ENCODE measurements around the gene HOXD9.

HOXD9 gene

DNA sequence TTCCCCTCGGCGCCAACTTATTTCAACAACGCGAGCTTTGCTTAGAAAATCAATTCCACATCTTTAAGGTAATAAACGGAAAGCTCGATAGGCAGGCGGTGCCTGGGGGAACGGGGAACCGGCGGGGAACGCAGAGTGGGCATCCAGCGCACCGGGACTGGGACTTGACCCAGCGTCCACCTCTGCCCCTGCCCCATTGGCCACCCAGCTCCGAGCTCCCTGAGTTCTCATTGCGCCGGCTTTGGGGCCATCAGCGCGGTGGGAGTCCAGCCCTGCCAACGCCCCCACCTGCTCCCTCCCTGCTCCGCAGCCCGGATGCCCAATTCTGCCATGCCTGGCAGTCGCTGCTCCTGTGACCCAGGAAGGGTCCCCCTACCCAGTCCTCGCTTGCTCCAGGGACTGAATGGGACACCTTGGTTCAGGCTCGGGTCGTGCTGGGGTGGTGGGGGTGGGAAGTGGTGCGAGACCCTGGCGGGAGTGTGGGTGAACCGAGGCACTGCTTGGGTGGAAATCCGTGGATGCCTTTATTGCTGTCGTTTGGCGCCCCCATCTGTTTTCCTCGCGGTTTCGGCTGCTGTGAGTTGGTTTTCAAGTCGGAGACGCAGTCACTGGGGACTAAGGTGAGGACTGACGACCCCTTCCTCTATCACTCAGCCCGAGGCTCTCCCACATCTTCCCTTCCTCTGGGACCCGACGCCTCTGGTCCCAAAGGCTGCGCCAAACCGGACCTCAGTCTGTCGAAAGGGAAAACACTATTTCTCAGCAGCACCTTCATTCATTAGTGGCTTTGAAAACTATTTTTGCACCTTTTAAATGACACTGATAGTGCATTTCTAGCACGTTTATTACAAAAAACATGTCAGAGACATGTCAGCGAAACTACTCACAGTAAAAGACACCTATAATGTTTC is 36.4 kb upstream of the HOXD9 start:
- DNase-seq: no peak

DNA sequence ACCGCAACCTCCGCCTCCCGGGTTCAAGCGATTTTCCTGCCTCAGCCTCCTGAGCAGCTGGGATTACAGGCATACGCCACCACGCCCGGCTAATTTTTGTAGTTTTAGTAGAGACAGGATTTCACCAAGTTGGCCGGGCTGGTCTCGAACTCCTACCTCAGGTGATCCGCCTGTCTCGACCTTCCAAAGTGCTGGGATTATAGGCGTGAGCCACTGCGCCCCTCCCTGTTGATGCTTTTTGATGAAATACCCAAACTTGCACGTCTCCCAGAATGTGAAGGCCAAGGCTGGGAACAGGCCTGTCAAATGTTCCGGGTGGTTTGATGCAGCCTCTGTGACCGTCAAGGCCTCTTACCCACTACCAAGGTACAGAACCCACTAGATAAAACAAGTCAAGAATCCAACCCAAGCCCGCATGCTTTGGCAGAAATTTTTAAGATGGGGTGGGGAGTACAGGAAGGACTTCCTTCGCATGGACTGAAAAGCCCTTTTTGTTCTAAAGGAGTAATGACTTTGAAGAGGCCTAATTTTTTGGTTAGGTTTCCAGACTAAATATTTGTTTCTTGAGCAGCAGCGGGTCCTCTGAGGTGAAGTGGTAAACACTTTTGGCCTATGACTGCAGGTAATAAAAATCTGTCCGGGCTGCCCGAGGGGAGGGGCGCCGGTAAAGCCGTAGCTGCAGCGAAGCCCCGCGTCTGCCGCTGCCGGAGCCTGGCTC is 35.0 kb upstream of the HOXD9 start:
- DNase-seq: no peak

DNA sequence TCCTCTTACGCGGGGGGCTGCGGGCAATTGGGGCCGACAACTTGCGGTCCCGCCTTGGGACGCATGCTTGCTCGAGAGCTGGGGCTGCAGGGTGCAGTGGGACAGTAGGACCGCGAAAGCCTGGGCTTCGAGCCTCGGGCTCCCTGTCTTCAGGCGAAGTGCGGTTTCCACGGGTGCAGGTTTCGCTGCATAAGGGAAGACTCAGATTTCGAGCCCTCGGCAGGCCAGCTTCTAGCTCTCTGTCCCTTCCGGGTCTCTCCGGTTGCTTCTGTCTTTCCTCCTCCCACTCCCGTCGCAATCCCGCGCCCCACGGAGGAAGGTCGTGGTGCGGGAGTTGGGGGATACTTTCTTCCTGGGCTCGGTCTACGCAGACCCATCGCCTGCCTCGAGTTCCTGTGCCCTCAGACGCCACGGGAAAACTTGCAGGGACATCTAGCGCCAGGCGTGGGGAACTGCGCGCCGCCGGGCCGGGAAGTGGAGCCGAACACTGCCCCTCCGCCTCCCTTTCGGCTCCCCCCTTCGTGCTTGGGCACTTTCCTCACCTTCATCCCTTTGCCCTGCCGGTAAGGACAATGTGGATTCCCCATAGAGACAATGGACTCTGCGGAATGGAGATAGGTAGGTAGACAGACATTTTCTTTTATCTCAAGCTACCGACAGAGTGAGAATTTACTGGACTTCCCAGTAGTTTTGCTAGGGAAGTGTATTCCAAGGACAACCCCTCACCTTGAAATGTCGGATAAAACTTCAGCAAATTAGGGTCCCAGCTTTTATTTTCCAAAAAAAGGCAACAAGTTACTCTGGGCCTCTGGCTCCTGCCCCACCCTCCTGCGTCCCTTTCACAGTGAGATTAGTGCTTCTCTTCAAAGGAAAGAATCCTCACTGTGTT is 34.2 kb upstream of the HOXD9 start:
- peak in 1 of 2 experiments; percentile 17 for DNase-seq

DNA sequence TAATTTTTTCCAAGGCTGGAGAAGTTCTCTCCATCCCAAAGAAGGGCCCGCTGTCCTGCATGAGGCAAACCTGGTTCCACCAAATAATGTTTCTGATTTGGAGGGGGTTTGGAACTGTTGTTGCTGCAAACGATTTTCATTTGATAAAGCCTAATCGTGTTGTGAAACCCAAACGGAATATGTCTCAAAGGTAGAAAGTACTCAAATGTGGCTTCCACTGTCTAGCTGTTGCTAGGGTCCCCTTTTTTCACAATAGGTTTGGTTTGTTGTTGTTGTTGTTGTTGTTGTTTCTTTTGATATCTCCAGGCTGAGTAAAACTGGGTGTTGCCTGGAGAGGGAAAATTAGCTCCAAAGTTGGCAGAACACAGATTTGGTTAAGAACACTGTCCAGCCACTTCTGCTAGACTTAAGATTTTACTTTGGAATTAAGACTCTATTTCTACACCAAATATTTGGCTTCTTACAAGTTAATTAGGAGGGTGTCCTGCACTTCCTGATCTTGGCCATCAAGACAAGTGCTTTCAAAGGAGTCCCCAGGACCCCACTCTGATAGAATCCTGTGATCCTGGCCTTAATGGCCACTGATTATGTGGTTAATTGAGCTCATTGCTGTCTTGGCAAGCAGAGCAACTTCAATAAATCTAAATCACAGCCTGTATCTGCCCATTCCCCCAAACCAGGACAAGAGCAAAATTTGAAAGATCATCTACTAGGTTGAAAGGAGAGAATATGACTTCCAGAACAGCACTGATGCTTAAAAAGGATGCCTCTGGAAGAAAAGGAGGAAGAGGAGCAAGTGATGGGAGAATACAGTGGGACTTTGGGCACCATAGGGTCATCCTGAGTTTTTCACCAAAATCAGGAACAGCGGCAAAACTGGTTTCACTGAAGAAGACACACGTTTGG is 33.3 kb upstream of the HOXD9 start:
- no peak for DNase-seq

DNA sequence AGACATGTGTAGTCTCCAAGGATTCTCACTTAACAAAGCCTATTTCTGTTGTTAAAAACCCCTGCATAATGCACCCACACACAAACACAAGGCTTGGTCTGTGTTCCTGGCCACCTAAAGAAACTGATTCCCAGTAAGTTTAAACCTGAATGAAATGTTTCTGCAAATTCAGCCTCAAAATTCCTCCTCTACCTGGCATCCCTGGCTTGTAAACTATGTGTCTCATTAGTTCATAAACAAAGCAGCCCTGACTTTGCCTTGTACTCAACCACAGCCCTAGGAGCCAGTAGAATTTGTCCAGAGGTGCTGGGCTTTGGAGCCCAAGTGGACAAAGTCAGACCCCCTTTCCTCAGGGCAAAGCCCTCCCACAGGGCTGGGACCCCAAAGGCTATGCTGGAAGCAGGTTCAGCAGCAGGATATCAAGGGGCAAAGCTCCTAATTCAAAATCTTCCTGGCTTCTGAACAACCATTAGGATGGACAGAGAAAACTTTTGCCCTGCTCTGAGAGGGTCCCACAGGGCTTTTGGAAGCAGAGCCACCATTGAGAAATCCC is 32.6 kb upstream of the HOXD9 start:
- DNase-seq: no peak

DNA sequence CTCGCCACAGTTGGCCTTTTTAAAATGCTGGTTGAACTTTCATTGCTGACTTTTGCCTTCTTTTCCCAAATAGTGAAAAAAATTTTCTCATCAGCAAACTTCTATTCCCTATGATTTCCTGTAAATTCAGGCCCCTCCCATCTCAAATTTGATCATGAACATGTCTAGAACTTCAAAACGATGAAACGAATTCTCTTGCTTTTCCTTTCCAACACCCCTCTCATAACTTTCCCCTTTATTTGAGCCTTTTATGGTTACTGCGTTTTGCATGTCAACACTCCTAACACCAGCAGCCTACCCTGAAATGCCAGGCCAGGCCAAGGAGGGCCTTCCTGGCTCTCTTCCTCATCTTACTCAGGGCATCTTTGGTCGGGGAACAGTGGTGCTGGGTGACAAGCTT is 31.7 kb upstream of the HOXD9 start:
- DNase-seq: no peak

DNA sequence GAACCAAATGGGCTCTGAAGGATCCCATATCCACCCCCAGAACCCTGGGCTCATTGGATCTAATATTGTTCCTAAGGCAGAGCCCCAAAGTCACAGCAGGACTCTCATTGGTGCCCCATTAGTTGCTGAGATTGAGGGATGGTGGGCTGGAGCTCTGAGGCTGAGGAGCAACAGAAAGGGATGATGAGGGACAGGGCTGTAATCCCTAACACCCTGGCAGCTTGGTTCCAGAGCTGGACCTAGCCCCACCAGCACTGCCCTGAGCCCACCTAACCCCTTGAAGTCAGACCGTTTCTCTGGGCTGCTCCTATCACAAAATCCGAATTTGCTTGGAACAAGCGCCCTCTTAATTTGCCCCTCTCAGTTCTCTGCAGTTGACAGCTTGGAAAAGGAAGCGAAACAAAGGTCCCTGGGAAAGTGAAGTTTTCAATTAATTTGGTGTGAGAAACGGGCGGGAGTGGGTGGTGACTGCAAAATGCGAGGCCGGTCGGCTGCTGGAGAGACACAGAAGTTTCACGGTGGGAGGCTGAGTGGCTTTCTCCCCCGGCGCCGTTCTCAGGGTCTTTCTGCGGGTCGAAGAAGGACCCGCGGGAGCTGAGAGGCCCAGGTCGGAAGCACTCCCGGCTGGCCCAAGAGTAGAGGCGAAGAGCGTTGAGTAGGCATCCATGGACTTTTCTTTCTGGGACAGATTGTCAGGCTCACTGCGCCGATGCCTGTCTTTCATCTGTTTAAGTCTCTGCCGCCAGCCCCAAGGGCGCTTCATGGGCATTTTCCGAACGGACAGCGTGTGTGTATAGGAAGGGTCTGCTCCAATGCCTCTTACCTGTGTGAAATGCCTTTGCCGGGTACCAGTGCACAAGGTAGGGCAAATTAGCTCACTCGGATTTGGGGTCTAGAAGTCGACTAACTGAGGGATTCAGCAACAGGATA is 30.9 kb upstream of the HOXD9 start:
- DNase-seq: no peak

DNA sequence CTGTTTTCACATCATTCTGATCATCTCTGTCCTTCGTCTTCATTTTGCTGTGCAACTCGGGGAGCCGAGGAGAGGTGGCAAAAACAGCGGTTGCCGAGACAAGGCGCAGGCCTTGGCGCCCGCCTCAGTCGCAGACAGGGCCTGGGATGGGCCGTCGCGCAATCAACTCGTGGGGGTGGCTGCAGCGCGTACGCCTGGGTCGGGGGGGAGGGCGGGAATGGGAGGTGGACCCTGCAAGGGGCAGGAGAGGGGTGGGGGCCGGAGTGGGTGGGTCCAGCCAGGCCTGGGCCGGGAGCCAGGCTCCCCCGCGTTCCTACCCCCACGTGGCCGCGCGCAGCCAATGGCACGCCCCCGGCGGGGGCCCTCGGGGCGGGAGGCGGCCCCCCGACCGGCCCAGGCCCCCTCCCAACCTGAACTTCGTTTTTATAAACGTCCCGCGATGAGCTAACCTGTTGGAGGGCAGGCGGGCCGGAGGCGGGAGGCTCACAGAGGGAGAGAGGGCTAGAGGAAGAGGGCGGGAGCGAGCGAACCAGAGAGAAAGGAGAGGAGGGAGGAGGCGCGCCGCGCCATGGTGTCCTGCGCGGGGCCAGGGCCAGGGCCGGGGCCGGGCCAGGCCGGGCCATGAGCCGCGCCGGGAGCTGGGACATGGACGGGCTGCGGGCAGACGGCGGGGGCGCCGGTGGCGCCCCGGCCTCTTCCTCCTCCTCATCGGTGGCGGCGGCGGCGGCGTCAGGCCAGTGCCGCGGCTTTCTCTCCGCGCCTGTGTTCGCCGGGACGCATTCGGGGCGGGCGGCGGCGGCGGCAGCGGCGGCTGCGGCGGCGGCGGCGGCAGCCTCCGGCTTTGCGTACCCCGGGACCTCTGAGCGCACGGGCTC is 30.0 kb upstream of the HOXD9 start, which contains the start of gene HOXD13:
HOXD13 (plus strand) TSS at position 452 of the 875 bp plus-strand sequence; CDS start at position 622, 170 bp downstream.
- DNase-seq: no peak

DNA sequence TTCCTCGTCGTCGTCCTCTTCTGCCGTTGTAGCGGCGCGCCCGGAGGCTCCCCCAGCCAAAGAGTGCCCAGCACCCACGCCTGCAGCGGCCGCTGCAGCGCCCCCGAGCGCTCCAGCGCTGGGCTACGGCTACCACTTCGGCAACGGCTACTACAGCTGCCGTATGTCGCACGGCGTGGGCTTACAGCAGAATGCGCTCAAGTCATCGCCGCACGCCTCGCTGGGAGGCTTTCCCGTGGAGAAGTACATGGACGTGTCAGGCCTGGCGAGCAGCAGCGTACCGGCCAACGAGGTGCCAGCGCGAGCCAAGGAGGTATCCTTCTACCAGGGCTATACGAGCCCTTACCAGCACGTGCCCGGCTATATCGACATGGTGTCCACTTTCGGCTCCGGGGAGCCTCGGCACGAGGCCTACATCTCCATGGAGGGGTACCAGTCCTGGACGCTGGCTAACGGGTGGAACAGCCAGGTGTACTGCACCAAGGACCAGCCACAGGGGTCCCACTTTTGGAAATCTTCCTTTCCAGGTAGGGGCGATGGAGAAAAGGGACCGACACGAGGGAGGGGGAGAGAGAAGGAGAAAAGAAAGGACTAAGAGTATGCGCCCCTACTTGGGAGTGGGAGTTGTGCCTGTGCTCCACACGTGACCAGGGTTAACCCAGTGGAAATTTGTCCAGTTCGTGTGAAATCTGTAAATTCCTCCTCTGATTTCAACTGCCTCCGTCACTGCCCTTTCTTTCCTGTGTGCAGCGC is 29.2 kb upstream of the HOXD9 start:
- DNase-seq: no peak

DNA sequence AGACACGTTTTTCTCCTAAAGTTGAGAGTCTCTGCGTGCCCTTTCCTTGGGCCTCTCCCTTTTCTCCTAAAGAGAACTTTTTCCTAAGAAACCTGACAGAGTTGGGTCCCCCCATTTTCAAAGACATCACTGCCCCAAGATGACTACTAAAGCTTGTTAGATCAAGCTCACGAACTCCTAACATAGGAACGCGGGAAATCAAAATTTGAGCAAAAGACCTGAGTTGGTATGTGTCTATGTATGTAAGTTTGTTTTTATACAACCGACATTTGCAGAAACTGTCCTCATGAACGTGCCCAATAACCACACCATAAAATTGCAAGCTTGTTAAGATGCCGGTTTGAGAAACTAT is 28.6 kb upstream of the HOXD9 start:
- no peak for DNase-seq

DNA sequence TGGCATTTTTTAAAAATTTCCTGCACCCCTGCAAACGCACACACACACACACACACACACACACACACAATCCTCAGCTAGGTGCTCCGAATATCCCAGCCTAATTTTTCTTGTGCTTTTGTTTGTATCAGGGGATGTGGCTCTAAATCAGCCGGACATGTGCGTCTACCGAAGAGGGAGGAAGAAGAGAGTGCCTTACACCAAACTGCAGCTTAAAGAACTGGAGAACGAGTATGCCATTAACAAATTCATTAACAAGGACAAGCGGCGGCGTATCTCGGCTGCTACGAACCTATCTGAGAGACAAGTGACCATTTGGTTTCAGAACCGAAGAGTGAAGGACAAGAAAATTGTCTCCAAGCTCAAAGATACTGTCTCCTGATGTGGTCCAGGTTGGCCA is 28.2 kb upstream of the HOXD9 start:
- DNase-seq: no peak

DNA sequence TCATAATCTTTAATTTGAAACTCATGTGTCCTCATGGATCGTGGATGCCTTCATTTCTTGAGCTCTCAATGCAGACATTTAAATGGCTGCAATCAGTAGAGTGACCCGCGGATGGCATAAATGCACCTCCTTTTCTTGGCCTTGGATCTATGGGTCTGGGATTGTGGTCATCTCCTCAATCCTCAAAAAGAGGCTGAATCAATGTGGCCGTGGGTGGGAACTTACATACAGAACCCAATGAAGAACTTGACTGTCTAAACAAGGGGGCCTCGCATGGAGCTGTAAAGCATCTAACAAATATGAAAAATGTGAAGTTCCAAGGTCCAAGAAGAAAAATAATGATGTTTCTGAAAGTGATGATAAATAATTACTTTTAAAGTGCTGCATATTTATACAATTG is 27.1 kb upstream of the HOXD9 start:
- no peak for DNase-seq

DNA sequence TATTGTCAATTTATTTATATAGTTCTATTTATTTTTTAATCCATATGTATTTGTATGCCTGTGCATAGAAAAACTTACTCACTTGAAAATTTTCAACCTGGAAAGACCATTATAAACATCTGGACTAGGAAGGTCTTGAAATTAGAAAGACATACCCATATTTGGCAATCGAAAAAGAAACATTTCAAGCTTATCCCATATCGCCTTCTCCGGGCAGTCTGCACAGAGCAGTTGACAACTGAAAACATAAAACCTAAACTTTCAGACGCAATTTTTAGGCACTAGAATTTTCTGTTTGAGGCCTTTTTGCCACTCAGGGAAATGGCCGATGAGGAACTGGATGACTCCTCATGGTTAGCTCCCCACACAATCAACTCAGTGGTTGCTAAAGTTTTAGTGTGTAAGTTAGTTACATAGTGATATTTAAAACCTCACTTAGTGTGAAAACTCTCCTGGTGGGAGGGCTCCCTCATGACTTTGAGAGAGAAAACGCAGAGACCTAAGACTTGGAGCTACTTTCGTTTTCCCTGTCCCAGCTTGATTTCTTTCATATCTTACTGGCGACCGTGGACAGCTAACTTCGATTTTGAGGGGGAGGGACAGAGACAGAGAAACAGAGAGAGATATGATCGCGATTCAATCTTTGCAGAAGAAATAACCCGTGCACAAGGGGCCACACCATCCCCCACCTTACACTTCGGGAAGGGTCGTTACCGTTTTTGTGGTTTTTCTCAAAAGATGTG is 26.1 kb upstream of the HOXD9 start:
- DNase-seq: no peak

DNA sequence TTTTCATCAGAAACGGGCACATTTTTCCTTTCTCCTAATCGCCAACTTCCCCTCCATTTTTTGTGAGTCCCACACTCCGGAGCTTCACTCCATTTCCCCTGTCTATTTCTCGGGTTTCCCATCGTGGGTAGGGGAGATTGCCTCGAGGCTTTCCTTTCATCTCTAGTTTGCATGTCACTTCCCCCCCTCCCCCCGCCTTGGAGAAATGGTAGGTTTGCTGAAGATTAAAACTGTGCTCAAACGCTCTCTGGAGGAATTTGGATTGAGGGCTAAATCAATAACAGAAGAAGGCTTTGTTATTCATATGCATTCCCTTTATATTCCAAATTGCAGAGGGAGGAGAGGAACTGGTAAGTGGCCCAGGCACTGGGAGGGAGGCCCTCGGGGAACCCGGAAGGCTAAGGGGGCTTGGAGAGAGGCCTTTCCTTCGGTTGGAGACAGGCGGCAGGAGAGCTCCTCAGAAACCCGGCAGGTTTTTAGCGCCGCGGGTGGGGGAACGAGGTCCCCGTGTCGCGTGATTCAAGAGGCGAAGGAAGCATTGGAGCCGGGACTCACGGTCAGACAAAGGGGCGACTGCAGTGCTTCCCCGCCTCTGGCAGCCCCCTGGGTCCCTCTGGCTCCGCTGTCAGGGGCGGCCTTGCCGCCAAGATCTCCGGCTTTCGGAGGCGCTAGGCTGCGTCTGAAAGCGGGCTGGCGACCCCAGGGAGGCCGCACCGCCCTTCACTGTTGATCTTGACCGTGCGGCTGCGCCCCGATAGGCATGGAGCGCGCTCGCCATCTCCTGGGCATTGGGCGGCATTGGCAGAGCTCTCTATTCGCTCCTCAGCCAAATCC is 25.3 kb upstream of the HOXD9 start:
- DNase-seq: peak in 1 of 2 experiments; percentile 63

DNA sequence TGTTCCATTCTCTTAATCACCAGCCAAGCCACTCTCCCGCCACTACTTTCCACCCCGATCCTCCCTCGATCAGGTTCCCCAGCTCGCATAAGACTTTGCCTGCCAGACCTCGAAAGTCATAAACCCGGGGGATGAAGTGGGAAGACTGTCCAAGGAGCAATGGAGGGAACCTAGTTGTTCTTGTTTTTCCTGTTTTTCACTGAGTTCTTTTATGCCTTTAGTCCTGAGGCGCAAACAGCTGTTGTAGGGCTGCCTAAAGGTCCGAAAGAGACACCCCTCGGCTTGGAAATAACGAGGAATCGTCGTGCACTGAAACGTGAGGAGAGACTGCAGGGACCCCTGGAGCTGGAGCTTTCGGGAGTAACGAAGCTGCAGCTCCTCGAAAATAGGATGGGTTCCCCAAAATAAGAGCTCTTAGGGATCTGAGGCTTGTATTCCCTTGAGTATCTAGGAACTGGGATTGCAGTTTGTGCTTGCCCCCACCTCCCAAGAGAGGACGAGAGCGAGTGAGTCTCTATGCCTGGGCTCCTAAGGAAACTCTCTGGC is 24.6 kb upstream of the HOXD9 start:
- no peak for DNase-seq

DNA sequence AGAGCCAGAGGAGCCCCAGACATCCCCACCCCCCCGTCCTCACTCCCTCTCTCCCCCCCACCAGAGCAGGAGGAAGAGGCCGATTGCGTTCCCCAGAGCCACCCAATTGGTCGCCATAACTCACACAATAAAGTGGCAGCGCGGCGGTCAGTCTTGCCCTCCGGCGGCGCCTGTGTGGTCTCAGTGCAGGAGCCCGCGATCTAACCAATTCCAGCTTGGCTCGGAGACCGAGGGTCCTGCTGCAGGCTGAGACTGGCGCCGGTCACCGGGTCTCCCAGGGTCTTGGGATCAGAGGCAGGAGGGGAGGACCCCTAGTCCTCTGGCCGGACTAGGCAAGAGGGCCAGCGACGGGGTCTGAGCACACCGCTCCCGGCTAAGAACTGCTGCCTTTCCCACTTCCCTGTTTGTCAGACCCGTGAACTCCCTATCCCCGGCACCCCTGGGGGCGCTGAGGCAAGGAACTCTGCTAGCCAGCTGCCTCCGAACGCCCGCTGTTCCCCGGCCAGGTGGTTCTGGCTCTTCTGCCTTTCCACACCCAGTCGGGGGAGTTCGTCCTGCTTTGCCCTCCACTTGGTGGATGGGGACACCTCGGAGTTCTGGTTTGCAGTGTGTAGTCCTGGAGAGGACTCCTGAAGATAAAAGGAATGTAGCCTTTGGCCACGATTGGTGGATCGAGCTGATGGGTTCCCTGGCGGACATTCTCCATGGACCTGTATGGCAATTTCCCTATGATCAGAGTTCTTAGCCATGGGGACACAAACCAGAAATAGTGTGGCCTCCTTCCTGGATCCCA is 24.0 kb upstream of the HOXD9 start:
- DNase-seq: no peak
